Thyroid gland (tissue), 4 donors: ENCODE results near the gene DMAC1. TPM values are rescaled to one million over a fixed set of nuclear protein-coding genes. Genes with fewer than 3 reads are reported as not detected.

ENCODE experiments used
- DNase-seq, 2 donors: peaks; one replicate each; pipeline ENCODE4 v3.0.0-alpha.2; 2019
- H3K27ac ChIP-seq, 3 donors: fragments of 200-600 bp; sonication (generic); 1 replicate in 2 of 3; 2 replicates in 1 of 3; pipeline ENCODE4 v1.5.1; 2016 to 2019; ENCODE audit warnings: mild to moderate bottlenecking in 1 of 3, moderate library complexity in 1 of 3
- H3K27me3 ChIP-seq: fragments of 200-600 bp; sonication (generic); one replicate; pipeline ENCODE4 v1.5.1; 2019
- H3K36me3 ChIP-seq, 2 donors: fragments of 200-600 bp; sonication (generic); one replicate each; pipeline ENCODE4 v1.5.1; 2016 to 2019
- H3K4me1 ChIP-seq, 2 donors: fragments of 200-600 bp; sonication (generic); one replicate each; pipeline ENCODE4 v1.5.1; 2017 to 2019
- H3K4me3 ChIP-seq, 3 donors: fragments of 200-600 bp; sonication (generic); replicated peaks in 1 of 3; 1 replicate in 2 of 3; 2 replicates in 1 of 3; pipeline ENCODE4 v1.5.1; 2016; ENCODE audit warnings: mild to moderate bottlenecking in 1 of 3
- H3K9me3 ChIP-seq: fragments of 200-600 bp; sonication (generic); one replicate; pipeline ENCODE4 v1.5.1; 2017
- POLR2A ChIP-seq, 2 donors: fragments of 450-650 bp; IDR thresholded peaks; one replicate each; pipeline ENCODE4 v1.6.1; 2017; ENCODE audit warnings: antibody characterized with exemption in 2 of 2, mild to moderate bottlenecking in 2 of 2, moderate library complexity in 1 of 2
- WGBS, 2 donors: methylation state at CpG; one replicate each; pipeline ENCODE4 v1.1.5; 2017; 5-methylcytosine and 5-hydroxymethylcytosine counted together
- intact Hi-C: fragments of 100-400 bp; cut with DNase I; formaldehyde crosslinking; loops from one replicate; pipeline ENCODE4 v1.15.1; 2023
- total RNA-seq, 4 donors: library from RNA; depleted of rRNA; stranded (reverse); fragments of >200 nt; gene quantifications; one replicate each; pipeline ENCODE4 v1.2.3, GENCODE V29; 2016
- TF ChIP-seq, protein P1 (sequence below), 6 experiments: fragments of 200-600 bp in 3 of 6; fragments of 450-650 bp in 3 of 6; sonication (generic) in 3 of 6; IDR thresholded peaks; one replicate each; pipeline ENCODE4 v1.5.1; 2016 to 2019; ENCODE audit warnings: antibody characterized with exemption in 6 of 6, mild to moderate bottlenecking in 2 of 6, inconsistent platforms in 1 of 6, moderate library complexity in 1 of 6

Gene DMAC1
- total RNA-seq, 4 donors from 2014 or later, result 13.6 to 20.5 (median 16.5) TPM

DNA sequence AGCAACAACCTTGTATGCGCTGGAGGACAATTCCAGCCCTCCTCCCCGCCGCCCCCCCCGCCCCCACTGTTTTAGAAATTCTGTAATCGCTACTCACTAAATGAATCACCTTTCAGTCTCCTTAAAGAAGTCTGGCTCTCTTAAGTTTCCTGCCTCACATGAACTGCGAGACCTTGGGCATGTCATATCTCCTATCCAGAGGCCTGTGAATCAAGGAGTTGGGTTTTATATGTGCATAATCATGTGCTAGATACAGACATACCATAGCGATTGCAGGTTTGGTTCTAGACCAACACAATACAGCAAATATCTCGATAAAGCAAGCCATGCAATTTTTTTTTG is 337 bp upstream of the DMAC1 start:
- peaks cover 5 to 10% of the 10 kb centered on the region in 2 donors for H3K4me1 ChIP-seq
- intact Hi-C loops, result no loop called here
- peak overlapping the region in 1 of 3 donors; percentile 87 for H3K4me3 ChIP-seq
- TF ChIP-seq POLR2A (IDR thresholded peaks at IDR 0.05), result no peak
- TF ChIP-seq, protein P1, sequence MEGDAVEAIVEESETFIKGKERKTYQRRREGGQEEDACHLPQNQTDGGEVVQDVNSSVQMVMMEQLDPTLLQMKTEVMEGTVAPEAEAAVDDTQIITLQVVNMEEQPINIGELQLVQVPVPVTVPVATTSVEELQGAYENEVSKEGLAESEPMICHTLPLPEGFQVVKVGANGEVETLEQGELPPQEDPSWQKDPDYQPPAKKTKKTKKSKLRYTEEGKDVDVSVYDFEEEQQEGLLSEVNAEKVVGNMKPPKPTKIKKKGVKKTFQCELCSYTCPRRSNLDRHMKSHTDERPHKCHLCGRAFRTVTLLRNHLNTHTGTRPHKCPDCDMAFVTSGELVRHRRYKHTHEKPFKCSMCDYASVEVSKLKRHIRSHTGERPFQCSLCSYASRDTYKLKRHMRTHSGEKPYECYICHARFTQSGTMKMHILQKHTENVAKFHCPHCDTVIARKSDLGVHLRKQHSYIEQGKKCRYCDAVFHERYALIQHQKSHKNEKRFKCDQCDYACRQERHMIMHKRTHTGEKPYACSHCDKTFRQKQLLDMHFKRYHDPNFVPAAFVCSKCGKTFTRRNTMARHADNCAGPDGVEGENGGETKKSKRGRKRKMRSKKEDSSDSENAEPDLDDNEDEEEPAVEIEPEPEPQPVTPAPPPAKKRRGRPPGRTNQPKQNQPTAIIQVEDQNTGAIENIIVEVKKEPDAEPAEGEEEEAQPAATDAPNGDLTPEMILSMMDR (IDR thresholded peaks at IDR 0.05), result no peak
- H3K27ac ChIP-seq, result peak overlapping the region in 2 of 3 donors; percentile 77 to 92
- no peaks in the 10 kb centered on the region for H3K9me3 ChIP-seq
- 32 to 34% methylated on average over 8 of the region's 8 CpGs for WGBS, 2 donors
- H3K36me3 ChIP-seq, result peaks cover 0 to 7% of the 10 kb centered on the region in 2 donors
- no peaks in the 10 kb centered on the region for H3K27me3 ChIP-seq
- no peak for DNase-seq

DNA sequence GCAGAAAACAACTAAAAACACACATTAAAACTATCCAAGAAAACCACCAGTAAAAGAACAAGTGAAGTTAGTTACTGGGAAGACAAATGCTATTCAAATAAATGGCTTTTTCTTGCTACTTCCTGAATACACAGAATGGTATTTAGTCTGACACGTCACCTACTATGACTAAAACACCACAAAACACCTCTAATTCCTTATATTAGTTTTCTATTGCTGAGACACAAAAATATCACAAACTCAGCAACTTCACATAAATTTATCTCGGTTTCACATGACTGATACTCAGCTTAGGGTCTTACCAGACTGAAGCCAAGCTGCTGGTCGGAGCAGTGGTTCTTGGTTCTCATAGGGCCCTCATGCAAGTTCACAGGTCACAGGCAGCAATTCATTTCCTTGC is 5.4 kb downstream of the DMAC1 start:
- H3K4me3 ChIP-seq, result no peak overlapping the region
- H3K9me3 ChIP-seq, result no peaks in the 10 kb centered on the region
- no peak for DNase-seq
- H3K4me1 ChIP-seq, result peaks cover 5 to 10% of the 10 kb centered on the region in 2 donors
- H3K27me3 ChIP-seq, result no peaks in the 10 kb centered on the region
- peaks cover 0 to 10% of the 10 kb centered on the region in 2 donors for H3K36me3 ChIP-seq
- intact Hi-C loops, result no loop called here
- no peak for TF ChIP-seq POLR2A (IDR thresholded peaks at IDR 0.05)
- TF ChIP-seq, protein P1 (IDR thresholded peaks at IDR 0.05), result no peak
- 97% methylated on average over 3 of the region's 3 CpGs for WGBS, 2 donors
- no peak overlapping the region for H3K27ac ChIP-seq

DNA sequence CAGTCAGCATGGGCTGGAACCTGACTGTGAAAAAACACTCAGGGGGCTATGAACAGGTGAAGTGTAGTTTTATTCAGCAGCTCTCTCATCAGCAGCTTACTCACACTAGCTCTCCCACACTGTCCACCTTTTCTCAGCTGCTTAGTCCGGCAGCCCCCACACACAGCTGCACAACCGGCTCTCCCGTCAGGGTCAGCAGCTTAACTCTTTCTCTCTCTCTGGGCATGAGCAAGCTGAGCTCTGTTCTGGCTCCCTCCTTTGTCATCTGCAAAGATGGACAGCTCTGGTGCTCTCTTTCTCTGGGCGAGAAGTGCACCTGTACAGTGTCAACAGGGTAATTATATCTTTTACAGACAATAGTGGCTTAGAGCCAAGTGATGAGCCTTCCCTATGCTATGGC is 8.2 kb downstream of the DMAC1 start:
- WGBS, 2 donors, result 55 to 72% methylated on average over 4 of the region's 4 CpGs
- Histone ChIP-seq H3K36me3 (peaks cover 0 to 10% of the 10 kb centered on the region in 2 donors), H3K4me1 (no peaks in the 10 kb centered on the region), H3K4me3 (no peak overlapping the region), H3K9me3 (no peaks in the 10 kb centered on the region), H3K27ac (no peak overlapping the region), H3K27me3 (no peaks in the 10 kb centered on the region)
- intact Hi-C loops, result no loop called here
- TF ChIP-seq, protein P1 (IDR thresholded peaks at IDR 0.05), result no peak
- no peak for TF ChIP-seq POLR2A (IDR thresholded peaks at IDR 0.05)
- no peak for DNase-seq

DNA sequence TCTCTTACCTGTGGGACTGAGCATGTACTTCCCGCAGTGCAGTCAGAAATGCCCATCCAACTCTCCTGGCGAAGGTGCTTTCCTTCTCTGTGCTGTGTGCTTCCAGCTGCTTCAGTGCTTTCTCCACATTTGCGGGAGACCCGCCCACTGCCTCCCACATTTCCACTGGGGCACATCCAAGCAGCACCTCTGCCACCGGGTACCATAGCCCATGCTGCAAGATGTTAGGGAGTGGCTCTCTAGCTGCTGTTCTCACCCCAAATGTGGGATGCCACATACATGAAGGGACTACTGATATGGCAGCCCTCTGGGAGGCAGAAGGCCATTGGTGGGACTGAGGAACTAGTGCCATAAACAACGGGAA is 8.8 kb downstream of the DMAC1 start:
- no peaks in the 10 kb centered on the region for H3K9me3 ChIP-seq
- no peak overlapping the region for H3K4me3 ChIP-seq
- 98 to 100% methylated on average over 1 to 6 of the region's 6 CpGs for WGBS, 2 donors
- no peak for DNase-seq
- no peaks in the 10 kb centered on the region for H3K27me3 ChIP-seq
- no peak overlapping the region for H3K27ac ChIP-seq
- peaks cover 0 to 7% of the 10 kb centered on the region in 2 donors for H3K36me3 ChIP-seq
- TF ChIP-seq POLR2A (IDR thresholded peaks at IDR 0.05), result no peak
- TF ChIP-seq, protein P1 (IDR thresholded peaks at IDR 0.05), result no peak
- no peaks in the 10 kb centered on the region for H3K4me1 ChIP-seq
- intact Hi-C loops, result no loop called here

DNA sequence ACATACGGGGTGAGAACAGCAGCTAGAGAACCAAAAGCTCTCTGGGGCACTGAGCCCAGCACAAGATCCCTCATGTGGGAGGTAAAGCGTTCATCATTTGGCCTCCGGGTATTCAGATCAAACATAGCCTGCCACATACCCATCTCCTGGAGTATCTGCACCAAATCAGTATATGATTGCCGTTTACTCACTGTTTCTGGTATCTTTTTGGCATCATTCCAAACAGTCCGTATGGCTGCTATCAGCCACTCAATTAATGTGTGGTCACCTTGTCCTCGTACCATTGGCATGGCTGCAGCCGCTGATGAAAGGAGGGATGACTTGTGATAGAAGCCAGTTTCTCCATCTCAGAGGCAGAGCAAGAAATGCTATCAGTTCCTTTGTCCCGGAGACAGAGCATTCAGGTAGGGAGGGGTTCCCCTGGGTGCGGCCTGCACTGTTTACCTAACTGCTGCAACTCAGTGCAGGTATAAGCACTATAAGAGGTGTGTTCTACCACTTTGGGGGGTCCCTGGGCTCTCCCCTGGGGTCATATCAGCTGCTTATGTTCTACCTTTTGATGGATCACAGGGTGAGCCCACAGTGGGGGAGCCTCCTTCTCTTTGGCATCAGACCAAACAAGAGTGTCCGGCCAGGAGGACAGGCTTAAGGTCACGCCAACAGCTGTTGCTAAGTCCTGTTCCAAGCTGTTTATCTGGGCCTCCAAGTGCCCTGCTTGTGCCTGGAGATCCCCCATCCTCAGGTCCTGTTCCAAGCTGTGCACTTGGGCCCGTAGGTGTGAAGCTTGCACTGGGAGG is 9.4 kb downstream of the DMAC1 start:
- WGBS, 2 donors, result 78 to 82% methylated on average over 11 to 12 of the region's 12 CpGs
- Histone ChIP-seq H3K4me1 (no peaks in the 10 kb centered on the region), H3K9me3 (no peaks in the 10 kb centered on the region), H3K4me3 (no peak overlapping the region), H3K36me3 (peaks cover 0 to 3% of the 10 kb centered on the region in 2 donors), H3K27ac (no peak overlapping the region), H3K27me3 (no peaks in the 10 kb centered on the region)
- intact Hi-C loops, result no loop called here
- TF ChIP-seq, protein P1 (IDR thresholded peaks at IDR 0.05), result no peak
- TF ChIP-seq POLR2A (IDR thresholded peaks at IDR 0.05), result no peak
- no peak for DNase-seq
